Astrocyte of the cerebellum (primary cell): ENCODE measurements around the gene CMIP.

ENCODE experiments used
- DNase-seq: peaks from one replicate; pipeline ENCODE4 v3.0.0-alpha.2; 2011; ENCODE audit warnings: low read depth
- H3K4me3 ChIP-seq: 2 replicates; pipeline ENCODE4 v1.5.1; 2011; ENCODE audit warnings: mild to moderate bottlenecking, low read depth, low read length, moderate library complexity
- in situ Hi-C: cut with HindIII; loops from 2 replicates; pipeline ENCODE4 v1.10.0; 2017; ENCODE audit warnings: low sequenced_read_pairs
- TF ChIP-seq, protein P1 (sequence below): IDR thresholded peaks from 2 replicates; pipeline ENCODE4 v1.5.1; 2012; ENCODE audit warnings: low read length, low read depth, moderate library complexity, mild to moderate bottlenecking; ENCODE audit errors: missing control alignments

Gene CMIP

GRCh38 chr16:81449899-81450608 lies 5.4 kb downstream of the CMIP start:
- TF ChIP-seq, protein P1, sequence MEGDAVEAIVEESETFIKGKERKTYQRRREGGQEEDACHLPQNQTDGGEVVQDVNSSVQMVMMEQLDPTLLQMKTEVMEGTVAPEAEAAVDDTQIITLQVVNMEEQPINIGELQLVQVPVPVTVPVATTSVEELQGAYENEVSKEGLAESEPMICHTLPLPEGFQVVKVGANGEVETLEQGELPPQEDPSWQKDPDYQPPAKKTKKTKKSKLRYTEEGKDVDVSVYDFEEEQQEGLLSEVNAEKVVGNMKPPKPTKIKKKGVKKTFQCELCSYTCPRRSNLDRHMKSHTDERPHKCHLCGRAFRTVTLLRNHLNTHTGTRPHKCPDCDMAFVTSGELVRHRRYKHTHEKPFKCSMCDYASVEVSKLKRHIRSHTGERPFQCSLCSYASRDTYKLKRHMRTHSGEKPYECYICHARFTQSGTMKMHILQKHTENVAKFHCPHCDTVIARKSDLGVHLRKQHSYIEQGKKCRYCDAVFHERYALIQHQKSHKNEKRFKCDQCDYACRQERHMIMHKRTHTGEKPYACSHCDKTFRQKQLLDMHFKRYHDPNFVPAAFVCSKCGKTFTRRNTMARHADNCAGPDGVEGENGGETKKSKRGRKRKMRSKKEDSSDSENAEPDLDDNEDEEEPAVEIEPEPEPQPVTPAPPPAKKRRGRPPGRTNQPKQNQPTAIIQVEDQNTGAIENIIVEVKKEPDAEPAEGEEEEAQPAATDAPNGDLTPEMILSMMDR = no peak
- in situ Hi-C loops = no loop called here
- no peak overlapping the region for H3K4me3 ChIP-seq
- no peak for DNase-seq

DNA sequence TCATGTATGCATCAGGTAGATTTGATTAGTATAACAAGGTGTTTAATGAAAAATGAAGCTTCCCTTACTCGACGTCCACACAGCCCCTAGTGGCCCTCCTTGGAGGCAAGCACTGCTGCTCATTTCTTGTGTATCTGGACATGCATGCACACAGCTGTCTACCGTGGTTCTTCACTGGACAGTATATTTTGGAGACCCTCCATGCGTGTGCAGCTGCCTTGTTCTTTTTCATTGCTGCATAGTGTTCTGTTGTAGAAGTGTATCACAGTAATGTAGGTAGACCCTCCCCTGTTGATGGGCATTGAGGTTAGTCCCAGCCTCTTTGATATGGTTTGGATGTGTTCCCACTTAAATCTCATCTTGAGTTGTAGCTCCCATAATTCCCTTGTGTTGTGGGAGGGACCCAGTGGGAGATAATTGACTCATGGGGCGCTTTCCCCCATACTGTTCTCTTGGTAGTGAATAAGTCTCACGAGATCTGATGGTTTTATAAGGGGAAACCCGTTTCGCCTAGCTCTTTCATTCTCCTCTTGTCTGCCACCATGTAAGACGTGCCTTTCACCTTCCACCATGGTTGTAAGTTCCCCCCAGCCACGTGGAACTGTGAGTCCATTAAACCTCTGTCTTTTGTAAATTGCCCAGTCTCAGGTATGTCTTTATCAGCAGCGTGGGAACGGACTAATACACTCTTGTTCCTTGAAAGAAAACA lies 6.3 kb downstream of the CMIP start:
- TF ChIP-seq, protein P1 = peak; percentile 19
- no peak for DNase-seq
- no peak overlapping the region for H3K4me3 ChIP-seq
- in situ Hi-C loops = no loop called here

DNA sequence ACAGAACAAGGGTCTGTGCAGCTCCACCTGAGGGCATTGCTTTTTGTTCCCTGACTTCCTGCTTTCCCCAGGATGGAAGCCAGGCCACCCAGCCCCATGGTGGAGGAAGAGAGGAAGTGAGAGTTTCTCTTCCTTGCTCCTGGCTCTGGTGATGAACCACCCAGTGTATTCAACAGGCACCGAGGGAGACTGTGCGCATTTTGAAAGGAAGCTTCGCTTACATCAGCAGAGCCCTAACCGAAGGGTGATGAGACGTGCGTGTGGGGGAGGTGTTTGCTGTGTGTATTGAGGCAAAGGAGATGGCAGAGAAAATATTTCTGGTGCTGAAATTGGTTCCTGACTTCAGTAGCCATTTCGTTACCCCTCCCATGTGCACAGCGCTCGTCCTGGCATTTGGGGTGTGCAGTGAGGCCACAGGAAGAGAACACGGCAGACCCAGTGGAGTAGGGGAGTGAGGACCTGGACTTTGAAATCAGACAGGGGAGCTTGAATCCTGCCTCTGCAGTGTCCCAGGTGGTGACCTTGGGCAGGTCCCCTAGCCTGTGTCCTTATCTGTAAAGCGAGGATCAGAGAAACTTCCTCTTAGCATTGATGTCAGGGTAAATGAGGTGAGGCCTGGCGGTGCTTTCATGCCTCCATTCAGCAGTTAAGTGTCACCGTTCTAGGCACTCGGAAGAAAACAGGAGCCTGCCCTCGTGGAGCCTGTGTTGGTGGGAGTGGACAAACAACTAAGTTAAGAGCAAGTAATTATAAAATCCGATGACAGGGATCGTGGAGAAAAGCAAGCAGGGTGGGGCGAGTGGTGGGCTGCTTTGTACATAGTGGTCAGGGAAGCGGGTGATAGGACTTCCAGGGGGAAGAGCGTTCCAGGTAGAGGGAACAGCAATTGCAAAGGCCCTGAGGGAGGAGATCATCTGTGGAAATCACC lies 7.4 kb downstream of the CMIP start:
- H3K4me3 ChIP-seq = no peak overlapping the region
- TF ChIP-seq, protein P1 = no peak
- DNase-seq = no peak
- in situ Hi-C loops = no loop called here

GRCh38 chr16:81453091-81453728 lies 8.6 kb downstream of the CMIP start:
- TF ChIP-seq, protein P1 = no peak
- in situ Hi-C loops = no loop called here
- no peak for DNase-seq
- no peak overlapping the region for H3K4me3 ChIP-seq

DNA sequence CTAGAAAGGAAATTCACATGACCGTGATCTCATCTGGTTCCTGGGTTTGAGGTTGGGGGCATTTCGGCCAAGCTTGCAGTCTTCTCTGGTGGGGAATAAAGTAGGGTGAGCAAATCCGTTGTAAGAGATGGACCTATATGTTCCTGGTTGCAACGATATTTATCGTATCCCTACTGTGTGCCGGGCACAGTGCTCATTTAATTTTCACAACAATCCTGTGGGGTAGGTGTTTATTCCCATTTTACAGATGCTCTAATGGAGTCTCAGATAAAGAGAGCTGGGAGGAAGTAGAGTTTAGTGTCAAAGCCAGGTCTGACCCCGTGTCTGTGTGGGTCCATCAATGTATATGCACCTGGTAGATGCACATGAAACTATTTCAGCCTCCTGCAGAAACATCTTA lies 9.4 kb downstream of the CMIP start:
- no peak for DNase-seq
- in situ Hi-C loops = no loop called here
- H3K4me3 ChIP-seq = no peak overlapping the region
- TF ChIP-seq, protein P1 = no peak

DNA sequence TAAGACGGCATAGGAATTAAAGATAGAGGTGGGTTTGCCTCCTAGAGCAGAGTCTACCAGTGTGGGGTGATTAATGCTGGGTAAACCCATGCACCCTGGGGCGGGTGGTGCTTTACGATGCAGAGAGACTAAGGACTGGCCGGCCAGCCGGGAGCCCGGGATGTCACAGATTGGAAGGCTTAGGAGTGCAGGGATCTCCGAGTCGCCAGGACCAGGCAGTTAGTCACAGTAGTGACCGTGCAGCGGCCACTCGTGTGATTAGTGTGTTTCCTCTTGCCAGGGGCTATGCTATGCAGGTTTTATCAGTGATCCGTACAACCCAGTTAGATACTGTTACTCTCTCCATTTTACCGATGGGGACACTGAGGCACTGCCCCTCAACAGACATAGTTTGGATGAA lies 10.4 kb downstream of the CMIP start:
- H3K4me3 ChIP-seq = no peak overlapping the region
- TF ChIP-seq, protein P1 = no peak
- DNase-seq = no peak
- in situ Hi-C loops = no loop called here
